NCI-H2227 (cell line): ENCODE data around the gene PCDHA13.
"Not testable (repeated sequence)": the region's sequence is repeated elsewhere in the genome, so short reads cannot be mapped to it uniquely, and the experiment has no call there.

Source experiments
- DNase-seq: peaks from one replicate; lab custom pipeline; 2025; ENCODE audit not compliant: unreplicated experiment; lab: John Stamatoyannopoulos, UW

Gene PCDHA13

GRCh38 chr5:140881889-140882590 is at the start of gene PCDHA13:
TSS of gene PCDHA13 (plus strand) at chr5:140882124. CDS start at chr5:140882269, 145 bp downstream.
- DNase-seq: no peak

GRCh38 chr5:140833993-140834392 is 47.9 kb upstream of the PCDHA13 start, which contains the start of gene PCDHA7:
TSS of gene PCDHA7 (plus strand) at chr5:140834269. CDS start at chr5:140834384, 115 bp downstream.
- no peak for DNase-seq

- DNase-seq: not testable (repeated sequence)
These were observed 47.4 kb upstream of the PCDHA13 start for GRCh38 chr5:140834439-140835008.

GRCh38 chr5:140835622-140836510 is 46.1 kb upstream of the PCDHA13 start:
- no peak for DNase-seq

GRCh38 chr5:140840978-140841962 is 40.7 kb upstream of the PCDHA13 start, which contains the start of gene PCDHA8:
TSS of gene PCDHA8 (plus strand) at chr5:140841187. CDS start at chr5:140841322, 135 bp downstream.
- no peak for DNase-seq

GRCh38 chr5:140842798-140843733 is 38.9 kb upstream of the PCDHA13 start:
- no peak for DNase-seq

GRCh38 chr5:140848139-140849102 is 33.5 kb upstream of the PCDHA13 start, which contains the start of gene PCDHA9:
TSS of gene PCDHA9 (plus strand) at chr5:140848382. CDS start at chr5:140848496, 114 bp downstream.
- DNase-seq: not testable (repeated sequence)

GRCh38 chr5:140849831-140850634 is 31.9 kb upstream of the PCDHA13 start:
- not testable (repeated sequence) for DNase-seq

- DNase-seq: no peak
These were observed 25.9 kb upstream of the PCDHA13 start, which contains the start of gene PCDHA10 for GRCh38 chr5:140855772-140856674. TSS of gene PCDHA10 (plus strand) at chr5:140855897. CDS start at chr5:140856049, 152 bp downstream.

- DNase-seq: no peak
These were observed 24.5 kb upstream of the PCDHA13 start for GRCh38 chr5:140857177-140857986.

GRCh38 chr5:140857987-140858240 is 24.0 kb upstream of the PCDHA13 start:
- no peak for DNase-seq

GRCh38 chr5:140862441-140863295 is 19.3 kb upstream of the PCDHA13 start:
- no peak for DNase-seq

GRCh38 chr5:140868721-140869554 is 13.0 kb upstream of the PCDHA13 start, which contains the start of gene PCDHA11:
TSS of gene PCDHA11 (plus strand) at chr5:140868957. CDS start at chr5:140869104, 147 bp downstream.
- DNase-seq: no peak

- no peak for DNase-seq
These were observed 12.4 kb upstream of the PCDHA13 start for GRCh38 chr5:140869555-140869886.
